DMS153 treated with DMSO at 0.1 percent for 48 hours (cell line): ENCODE data around the gene KRTAP19-5.
"Not testable (repeated sequence)": the region's sequence is repeated elsewhere in the genome, so short reads cannot be mapped to it uniquely, and the experiment has no call there.

Source experiments
- DNase-seq: peaks from one replicate; lab custom pipeline; 2025; ENCODE audit not compliant: unreplicated experiment; lab: John Stamatoyannopoulos, UW

KRTAP19-5 gene

GRCh38 chr21:30502041-30502440, at the start of gene KRTAP19-5:
TSS of gene KRTAP19-5 (minus strand) at chr21:30502141. CDS start at chr21:30502090, 51 bp downstream.
- DNase-seq: no peak

DNA sequence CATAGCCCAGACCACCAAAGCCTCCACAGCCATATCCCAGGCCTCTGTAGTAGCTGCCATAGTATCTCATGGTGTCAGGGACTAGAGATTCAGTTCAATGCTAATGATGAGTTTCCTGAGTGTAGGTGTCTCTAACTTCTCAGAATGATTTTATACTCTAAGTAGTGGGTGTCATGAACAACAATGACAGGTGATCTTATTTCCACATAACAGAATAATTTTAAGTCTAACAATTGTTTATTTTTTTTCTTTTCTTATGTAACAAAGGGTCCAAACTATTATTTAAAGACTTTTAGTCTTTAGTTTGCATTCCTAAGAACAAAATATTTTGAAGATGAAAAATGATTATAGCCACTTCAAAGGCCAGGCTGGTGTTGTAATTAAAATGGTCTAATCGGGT, 39.8 kb upstream of the KRTAP19-5 start, which contains the start of gene KRTAP19-6:
KRTAP19-6 (minus strand) TSS at position 101 of the 400 bp plus-strand sequence; CDS start at position 70, 31 bp downstream.
- no peak for DNase-seq

DNA sequence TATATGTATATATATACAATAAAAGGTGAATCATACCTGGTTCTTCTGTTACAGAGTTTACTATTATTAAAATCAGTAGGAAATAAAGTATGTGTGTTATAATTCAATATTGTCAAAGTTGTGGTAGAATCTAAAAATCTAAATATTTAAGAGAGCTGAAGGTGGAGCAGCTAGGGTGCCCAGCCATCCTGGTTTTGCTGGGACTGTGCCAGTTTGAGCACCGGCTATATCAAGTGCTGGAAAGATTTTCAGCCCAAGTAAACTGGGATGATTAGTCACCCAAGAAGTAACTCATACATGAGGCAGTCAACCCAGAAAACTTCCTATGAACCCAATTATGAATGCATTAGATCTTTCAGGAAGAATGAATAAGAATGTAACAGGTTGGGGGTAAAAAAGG, 16.9 kb upstream of the KRTAP19-5 start:
- DNase-seq: no peak

DNA sequence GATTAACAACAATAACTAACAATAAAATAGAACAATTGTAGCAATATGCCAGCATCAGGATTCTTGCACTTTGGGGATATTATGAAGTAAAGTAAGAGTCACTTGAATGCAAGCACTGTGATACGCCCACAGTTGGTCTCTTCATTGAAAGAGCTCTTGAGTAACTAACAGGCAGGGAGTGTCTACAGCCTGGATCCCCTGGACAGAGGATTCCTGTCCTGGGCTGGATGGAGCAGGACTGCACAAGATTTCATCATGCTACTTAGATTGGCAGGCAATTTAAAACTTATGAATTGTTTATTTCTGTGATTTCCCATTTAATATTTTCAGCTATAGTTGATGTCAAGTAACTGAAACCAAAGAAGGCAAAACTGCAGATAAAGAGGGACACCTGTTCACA, 13.7 kb upstream of the KRTAP19-5 start:
- DNase-seq: no peak

DNA sequence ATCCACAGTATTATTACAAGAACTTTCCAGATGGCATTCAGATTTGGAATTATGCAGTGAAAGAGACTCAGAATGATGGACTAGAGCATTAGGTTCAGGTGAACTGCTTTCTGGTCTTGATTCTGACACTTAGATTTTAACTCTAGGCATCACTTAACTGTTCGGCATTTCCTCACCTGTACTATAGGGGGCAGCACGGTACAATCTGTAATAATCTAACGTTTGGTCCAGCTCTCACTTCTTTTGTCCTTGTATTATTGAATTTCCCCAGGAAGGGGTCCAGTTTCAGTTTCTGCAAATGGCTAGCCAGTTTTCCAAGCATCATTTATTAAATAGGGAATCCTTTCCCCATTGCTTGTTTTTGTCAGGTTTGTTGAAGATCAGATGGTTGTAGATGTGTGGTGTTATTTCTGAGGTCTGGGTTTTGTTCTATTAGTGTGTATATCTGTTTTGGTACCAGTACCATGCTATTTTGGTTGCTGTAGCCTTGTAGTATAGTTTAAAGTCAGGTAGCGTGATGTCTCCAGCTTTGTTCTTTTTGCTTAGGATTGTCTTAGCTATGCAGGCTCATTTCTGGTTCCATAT, 3.8 kb upstream of the KRTAP19-5 start:
- not testable (repeated sequence) for DNase-seq

DNA sequence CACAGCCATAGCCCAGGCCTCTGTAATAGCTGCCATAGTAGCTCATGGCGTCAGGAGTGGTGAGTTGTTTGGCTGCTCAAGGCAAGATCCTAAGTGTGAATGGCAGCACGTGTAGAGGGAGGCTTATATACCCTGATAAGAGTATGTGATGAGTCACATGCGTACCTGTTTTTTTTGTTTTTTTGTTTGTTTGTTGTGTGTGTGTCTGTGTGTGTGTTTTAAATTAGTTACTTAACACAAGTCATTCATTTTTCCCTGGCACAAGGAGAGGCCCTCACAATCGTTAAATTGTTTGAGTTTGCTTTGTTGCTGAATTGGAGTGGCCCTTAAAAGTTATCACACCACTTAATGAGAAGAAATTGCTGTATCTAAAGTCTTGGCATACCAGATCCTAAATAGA, 4.9 kb downstream of the KRTAP19-5 start, which contains the start of gene KRTAP19-4:
KRTAP19-4 (minus strand) TSS at position 101 of the 400 bp plus-strand sequence; CDS start at position 46, 55 bp downstream.
- DNase-seq: no peak

GRCh38 chr21:30491963-30492428, 9.9 kb downstream of the KRTAP19-5 start, which contains the start of gene KRTAP19-3:
TSS of gene KRTAP19-3 (minus strand) at chr21:30492013. CDS start at chr21:30491957, 56 bp downstream.
- no peak for DNase-seq

- no peak for DNase-seq
These were observed 14.6 kb downstream of the KRTAP19-5 start, which contains the start of gene KRTAP19-2 for GRCh38 chr21:30487336-30487735. TSS of gene KRTAP19-2 (minus strand) at chr21:30487436. CDS start at chr21:30487348, 88 bp downstream.

DNA sequence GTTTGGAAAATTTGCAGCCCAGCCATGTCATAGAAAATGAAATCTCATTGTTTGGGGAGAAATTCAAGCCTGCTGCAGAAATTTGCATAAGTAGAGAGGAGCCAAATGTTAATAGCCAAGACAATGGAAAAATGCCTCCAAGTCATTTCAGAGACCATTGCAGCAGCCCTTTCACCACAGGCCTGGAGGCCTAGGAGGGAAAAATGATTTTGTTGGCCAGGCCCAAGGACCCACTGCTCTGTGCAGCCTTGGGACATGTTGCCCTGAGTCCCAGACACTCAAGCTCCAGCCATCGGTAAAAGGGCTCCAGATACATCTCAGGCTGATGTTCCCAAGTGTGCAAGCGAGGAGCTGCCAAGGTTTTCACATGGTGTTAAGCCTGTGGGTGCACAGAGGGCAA, 15.8 kb downstream of the KRTAP19-5 start:
- DNase-seq: no peak

GRCh38 chr21:30482130-30482529, 19.8 kb downstream of the KRTAP19-5 start:
- no peak for DNase-seq

DNA sequence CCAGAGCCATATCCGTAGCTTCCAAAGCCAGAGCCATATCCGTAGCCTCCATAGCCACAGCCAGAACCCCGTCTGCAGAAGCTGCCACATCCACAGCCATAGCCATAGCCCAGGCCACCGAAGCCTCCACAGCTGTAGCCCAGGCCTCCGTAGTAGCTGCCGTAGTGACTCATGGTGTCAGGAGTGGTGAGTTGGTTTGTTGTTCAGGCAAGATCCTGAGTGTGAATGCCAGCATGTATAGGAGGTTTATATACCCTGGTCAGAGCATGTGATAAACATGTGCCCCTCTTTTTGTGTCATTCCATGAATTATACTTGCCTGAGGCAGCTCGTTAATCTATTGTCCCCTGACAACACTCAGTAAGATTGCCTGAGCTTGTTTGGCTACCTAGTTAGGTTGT, 21.8 kb downstream of the KRTAP19-5 start, which contains the start of gene KRTAP19-1:
KRTAP19-1 (minus strand) TSS at position 223 of the 400 bp plus-strand sequence; CDS start at position 173, 50 bp downstream.
- DNase-seq: no peak

- DNase-seq: no peak
These were observed 22.7 kb downstream of the KRTAP19-5 start for GRCh38 chr21:30479259-30479658.

- DNase-seq: no peak
These were observed 23.9 kb downstream of the KRTAP19-5 start for GRCh38 chr21:30478004-30478403.

GRCh38 chr21:30468900-30469714, 32.8 kb downstream of the KRTAP19-5 start:
- no peak for DNase-seq

DNA sequence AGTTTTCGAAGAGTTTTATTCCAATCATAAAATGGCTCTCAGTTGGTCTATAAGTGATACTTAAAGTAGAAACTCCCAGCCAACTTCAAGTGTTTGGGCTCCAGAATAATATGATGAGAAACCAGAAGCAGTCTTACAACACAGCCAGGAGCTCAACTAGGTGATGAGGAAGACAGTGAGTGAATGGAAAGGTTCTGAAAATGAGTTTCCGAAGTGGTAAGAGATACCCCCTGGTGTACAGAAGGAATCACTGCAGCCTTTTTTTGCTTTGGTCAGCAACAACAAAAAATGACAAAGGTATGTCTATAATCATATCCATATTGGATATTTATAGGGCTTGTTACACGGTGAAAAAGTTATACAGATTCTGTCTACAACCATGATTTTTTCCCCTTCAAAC, 38.2 kb downstream of the KRTAP19-5 start:
- DNase-seq: no peak
